Activated CD4-positive, CD25-positive, alpha-beta regulatory T cell treated with anti-CD3 and anti-CD28 coated beads, Interleukin-2, amount 50 U/mL, for 72 hours (primary cell): ENCODE results near the gene SDHAF2.
A peak's percentile ranks its signal among the peaks of the same experiment; 100 is the strongest.
"Not testable (repeated sequence)": the region's sequence is repeated elsewhere in the genome, so short reads cannot be mapped to it uniquely, and the experiment has no call there.

Experiments
- DNase-seq: peaks from one replicate; pipeline ENCODE4 v3.0.0; 2021

The SDHAF2 gene

DNA sequence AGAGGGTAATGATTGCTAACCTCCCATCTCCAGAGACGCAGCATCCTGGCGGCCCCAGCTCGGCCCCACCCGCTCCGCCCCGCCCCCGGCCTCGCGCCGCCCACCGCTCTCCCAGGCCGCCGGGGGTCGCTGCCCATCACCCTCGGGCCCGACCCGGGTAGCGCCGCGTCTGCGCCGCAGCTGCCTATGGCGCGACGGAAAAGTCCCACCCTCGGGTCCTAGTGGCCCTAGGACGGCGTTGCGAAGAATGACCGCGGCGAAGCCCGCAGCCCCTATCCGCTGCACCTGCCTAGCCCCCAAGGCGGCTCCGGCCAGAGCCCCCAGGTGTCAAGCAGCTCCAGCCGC, 606 bp upstream of the SDHAF2 start:
- no peak for DNase-seq

DNA sequence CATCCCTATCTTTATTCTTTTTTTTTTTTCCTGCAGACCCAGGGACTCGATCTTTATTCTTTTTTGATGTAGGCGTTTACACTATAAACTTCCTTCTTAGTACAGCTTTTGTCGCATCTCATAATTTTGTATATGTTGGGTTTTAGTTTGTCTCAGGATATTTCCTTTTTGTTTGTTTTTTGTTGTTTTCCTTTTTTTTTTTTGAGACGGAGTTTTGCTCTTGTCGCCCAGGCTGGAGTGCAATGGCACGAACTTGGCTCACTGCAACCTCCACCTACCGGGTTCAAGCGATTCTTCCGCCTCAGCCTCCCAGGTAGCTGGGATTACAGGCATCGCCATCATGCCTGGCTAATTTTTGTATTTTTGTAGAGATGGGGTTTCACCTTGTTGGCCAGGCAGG, 915 bp downstream of the SDHAF2 start:
- not testable (repeated sequence) for DNase-seq

DNA sequence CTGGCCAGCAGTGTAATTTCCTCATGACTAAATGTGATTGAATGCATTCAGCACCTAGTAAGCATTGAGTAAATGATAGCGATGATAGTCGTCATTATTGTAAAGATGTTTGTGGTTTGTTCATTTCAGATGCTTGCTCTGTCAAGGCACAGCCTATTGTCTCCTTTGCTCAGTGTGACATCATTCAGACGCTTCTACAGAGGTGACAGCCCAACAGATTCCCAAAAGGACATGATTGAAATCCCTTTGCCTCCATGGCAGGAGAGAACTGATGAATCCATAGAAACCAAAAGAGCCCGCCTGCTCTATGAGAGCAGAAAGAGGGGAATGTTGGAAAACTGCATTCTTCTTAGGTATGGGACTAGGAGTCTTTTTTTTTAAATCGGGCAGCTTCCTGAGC, 7.6 kb downstream of the SDHAF2 start:
- no peak for DNase-seq

DNA sequence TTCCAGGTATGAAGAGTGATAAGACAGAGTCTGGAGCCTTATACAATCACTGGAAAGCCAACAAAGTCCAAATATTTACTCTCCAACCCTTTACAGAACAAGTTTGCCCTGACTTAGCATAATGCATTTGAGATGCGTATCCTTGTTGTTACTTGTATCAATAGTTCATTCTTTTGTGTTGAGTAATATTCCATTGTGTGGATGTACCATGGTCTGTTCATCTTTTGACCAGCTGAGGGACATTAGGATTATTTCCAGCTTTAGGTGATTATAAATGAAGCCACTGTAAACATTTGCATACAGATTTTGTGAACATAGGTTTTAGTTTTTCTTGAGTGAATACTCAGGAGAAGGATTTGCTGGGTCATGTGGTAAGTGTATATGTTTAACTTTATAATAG, 9.7 kb downstream of the SDHAF2 start:
- DNase-seq, result no peak

DNA sequence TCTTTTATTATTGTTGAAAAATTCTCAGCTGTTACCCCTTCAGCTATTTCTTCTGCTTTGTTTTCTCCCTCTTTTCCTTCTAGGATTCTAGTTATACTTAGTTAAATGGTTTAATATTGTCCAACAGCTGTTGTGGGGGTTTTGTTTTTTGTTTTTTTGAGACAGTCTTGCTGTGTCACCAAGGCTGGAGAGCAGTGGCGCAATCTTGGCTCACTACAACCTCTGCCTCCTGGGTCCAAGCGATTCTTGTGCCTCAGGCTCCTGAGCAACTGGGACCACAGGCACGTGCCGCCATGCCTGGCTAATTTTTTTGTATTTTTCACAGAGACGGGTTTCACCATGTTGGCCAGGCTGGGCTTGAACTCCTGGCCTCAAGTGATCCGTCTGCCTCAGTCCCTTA, 12.7 kb downstream of the SDHAF2 start:
- DNase-seq, result no peak

DNA sequence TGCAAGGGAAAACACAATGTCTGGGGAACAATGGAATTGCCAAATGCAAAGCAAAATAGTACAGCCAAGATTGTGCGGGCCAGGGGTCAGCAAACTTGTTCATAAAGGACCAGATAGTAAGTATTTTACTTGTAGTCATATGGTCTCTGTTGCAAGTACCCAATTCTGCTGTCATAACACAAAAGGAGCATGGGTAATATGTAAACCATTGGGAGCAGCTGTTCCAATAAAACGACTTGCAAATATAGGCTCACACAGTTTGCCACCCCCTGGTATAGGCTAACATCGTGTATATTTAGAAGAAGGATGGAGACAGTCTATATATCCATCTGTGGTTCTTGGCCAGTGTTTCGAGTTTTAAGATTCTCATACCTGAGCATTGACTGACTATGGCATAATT, 15.6 kb downstream of the SDHAF2 start:
- no peak for DNase-seq

DNA sequence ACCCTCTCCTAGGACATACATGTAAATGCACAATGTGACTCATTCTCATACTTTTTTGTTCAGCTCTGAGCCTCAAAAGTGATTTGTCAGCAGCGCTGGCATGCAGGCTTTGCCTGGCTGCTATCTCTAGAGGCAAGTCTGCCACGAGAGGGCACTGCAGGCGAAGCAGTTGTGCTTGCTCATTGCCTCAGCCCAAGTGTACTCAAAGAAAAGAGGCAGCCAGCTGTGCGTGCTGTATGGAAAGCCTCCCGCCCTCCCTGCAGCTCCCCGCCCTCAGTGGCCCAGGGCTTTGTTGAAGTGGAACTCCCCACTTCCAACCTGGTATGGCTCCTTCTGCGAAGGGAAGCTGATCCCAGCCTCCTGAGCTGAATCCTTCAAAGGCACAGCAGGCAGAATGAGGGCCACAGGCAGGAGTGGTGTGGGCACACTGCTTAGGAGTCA, 16.3 kb downstream of the SDHAF2 start:
- peak; percentile 68 for DNase-seq

DNA sequence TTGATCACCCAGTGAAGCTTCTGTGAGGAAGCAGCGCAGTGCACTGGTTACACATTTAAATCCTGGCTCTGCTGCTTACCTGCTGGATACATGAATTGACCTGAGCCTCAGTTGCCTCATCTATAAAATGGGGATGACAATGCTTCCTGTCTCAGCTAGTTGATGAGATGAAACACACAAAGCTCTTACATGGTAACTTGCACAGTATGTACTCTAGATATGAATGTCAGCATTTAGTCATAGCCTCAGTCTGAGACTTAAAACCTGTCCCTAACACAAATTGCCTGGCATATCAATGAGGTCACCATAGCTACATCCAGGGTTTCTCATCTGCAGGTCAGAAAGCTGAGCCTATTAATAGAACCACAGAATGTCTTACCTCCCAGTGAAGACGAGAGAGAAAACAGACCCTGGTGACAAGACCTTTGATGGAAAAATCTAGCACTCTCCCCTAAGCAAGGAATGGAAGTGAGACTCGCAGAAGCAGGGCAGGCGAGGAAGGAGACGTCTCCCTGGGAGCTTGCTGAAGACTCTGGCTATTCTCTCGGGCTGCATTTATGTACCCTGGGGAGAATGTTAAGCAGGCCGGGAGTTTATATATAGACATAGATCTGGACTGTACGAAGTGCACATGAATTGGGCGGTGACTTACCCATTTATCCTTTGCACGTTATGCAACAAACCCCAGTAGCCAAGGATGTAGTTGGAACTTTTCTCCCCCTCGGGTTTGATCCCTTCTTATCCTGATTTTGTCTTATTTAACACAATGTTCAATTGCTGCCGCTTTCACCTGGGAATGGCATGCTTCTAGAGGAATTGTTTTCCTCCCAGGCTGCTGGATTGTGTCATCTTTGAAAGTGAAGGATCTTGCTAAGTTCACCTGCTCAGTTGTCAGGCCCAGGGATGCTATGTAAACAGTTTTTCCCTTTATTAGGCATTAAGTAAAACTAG, 18.0 kb downstream of the SDHAF2 start:
- DNase-seq, result no peak

DNA sequence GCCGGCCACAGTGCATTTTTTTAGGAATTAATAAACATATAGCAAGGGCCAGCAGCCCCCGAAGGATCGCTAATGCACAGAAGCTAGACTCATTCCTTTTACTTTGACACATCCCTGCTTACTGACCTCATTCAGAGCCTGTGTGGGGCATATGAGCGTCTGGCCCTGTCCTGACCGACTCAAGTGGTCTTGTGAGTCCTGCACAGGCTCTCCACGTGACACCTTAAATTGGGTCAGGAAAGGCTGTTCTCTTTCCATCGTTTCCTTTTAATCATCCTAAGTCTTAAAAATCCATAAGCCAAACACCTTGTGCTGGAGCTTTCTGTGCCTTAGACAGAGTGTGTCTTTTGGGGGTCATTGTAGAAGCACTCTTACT, 18.6 kb downstream of the SDHAF2 start:
- no peak for DNase-seq

DNA sequence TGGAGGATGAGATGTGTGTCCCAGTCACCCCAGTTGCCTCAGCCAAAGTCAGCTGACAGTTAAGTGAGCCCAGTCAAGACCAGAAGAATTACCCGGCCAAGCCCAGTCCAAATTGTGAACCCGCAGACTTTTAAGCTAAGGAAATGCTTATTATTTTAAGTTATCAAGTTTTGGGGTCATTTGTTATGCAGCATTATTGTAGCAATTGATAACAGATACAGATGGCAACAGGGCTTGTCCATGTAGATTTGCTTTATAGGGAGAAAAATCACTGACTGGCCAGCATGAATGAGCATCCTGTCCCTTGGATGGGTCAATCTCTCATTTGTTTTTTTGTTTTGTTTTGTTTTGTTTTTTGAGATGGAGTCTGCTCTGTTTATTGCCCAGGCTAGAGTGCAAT, 22.9 kb downstream of the SDHAF2 start:
- no peak for DNase-seq

DNA sequence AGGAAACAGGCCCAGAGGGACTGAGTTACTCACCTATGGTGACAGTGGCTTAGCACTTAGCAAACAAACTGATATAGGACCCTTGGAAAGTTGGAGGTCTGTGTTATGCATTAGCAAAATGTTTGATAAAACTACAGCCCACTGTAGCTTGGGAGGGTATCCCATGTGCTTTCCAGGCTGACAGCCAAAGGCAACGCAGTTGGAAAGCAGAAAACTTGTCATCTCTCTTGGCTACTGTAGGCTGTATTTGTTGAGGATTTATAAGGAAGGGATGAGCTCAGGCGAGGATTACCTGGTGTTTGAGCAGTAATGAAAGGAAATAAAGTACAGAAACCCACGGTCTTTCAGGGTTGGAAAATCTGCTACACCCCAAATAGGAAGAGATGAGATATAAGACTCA, 23.8 kb downstream of the SDHAF2 start:
- no peak for DNase-seq

DNA sequence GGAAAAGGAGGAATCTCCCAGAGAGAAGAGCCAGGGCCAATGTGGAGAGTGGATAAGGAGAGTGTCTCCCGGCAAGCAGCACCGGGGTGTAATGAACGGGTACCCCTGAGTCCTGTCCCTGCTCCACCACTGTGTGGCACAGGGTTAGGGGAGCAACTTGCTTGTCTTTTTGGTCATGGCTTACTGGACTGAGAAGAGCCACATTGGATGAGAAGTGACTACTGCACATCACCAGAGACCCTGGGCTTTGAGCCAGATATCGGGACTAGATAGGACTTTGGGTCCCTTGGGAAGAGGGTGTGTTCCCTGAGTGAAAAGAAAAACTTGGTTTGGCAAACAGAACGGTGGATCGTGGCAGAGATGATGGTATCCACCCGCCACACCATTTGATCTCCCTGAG, 24.6 kb downstream of the SDHAF2 start:
- DNase-seq, result no peak

DNA sequence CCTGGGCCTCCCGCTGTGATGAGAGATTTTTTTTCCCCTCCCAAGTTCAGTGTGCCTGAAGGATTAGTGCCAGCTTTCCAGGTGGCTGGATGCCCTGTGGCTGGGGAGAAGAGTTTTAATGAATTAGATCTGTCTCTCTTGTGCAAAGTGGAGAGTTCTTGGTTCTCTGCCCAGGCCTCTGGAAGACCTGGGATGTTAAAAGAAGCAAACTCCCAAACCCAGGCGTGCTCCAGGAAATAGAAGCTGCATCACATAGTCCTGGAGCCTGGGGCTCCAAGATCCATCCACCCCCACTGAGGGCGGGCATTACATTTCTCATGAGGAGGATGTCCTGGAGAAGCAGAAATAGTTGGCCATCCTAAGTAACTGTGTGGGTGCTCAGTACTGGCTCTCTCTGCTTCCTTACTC, 30.6 kb downstream of the SDHAF2 start:
- DNase-seq, result no peak

DNA sequence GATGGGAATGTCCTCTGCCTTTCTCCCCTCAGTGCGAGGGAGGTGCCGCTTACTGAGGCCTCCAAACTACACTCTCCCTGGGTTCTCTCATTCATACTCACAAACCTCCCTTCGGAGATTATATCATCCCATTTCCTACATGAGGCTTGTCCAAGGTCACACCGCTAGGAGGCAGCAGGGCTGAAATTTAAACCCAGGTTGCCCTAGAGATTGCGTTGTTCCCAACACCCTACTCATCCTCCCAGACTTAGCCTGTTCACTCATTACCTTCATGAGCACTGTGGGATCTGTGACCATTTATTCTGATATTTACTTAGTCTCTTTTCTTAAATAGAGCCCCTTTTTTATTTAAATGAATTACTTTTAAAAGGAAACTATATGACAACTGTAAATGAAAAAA, 31.1 kb downstream of the SDHAF2 start:
- no peak for DNase-seq

DNA sequence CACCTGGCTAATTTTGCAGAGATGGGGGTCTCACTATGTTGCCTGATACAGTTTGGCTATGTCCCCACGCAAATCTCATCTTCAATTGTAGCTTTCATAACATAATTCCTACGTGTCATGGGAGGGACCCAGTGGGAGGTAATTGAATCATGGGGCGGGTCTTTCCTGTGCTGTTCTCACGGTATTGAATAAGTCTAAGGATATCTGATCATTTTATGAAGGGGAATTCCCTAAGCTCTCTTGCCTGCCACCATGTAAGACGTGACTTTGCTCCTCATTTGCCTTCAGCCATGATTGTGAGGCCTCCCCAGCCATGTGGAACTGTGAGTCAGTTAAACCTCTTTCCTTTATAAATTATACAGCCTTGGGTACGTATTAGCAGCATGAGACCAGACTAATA, 37.7 kb downstream of the SDHAF2 start:
- DNase-seq, result not testable (repeated sequence)

DNA sequence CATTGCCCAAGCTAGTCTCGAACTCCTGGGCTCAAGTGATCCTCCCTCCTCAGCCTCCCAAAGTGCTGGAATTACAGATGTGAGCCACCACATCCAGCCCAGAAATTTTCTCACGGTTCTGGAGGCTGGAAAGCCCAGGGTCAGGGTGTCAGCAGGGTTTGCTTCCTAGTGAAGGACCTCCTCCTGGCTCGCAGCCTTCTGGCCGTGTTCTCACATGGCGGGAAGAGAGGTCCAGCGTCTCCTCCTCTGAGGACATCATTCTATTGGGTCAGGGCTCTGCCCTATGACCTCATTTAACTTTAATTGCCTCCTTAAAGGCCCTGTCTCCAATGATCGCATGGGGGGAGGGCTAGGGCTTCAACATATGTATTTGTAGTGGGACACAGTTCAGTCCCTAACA, 38.1 kb downstream of the SDHAF2 start:
- no peak for DNase-seq

DNA sequence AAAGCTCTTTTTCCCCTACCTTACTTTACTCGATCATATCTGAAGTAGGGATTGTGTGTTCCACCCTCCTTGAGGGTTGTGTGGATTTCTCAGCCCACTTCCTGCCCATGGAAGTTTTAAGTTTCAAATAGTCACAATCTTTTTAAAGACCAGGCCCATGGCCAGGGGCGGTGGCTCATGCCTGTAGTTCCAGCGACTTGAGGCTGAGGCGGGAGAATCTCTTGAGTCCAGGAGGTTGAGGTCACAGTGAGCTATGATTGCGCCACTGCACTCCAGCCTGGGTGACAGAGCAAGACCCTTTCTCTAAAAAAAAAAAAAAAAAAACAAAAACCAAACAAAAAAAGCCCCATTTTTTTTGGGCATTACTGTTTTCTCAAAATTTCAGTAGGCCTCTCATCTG, 42.4 kb downstream of the SDHAF2 start:
- DNase-seq, result no peak

DNA sequence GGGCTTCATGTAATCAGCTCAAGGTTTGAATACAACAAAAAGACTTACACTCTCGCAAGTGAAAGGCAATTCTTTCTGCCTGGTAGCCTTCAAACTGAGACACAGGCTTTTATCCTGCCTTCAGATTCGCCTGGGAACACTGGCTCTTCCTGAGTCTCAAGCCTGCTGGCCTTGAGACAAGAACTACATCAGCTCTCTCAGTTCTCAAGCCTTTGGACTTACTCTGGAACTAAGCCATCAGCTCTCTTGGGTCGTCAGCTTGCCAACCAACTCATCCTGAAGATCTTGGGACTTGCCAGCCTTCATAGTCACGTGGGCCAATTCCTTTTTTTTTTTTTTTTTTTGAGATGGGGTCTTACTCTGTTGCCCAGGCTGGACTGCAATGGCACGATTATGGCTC, 42.9 kb downstream of the SDHAF2 start:
- DNase-seq, result no peak

DNA sequence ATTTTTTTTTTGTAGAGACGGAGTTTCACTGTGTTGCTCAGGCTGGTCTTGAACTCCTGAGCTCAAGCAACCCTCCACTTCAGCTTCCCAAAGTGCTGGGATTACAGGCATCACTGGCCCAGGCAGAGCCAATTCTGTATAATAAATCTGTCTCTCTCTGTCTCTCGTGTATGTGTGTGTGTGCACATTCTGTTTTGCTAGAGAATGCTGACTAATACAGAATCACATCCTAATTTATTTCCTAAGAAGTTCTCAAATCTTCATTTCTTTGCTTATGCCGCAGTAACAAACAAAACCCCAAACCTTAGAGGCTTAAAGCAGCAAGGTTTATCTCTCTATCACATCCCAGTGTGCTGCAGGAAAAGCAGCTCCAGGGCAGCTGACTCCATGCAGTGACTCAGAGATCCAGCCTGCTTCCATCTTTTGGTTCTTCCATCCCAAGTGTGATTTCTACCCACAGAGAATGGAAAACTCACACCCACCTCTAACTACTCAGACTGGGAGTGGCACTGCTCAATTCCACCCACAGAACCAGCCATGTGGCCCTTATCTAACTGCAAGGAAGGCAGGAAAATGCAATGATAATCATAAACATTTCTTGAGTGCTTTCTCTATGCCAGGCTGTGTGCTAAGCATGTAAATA, 43.6 kb downstream of the SDHAF2 start:
- no peak for DNase-seq

DNA sequence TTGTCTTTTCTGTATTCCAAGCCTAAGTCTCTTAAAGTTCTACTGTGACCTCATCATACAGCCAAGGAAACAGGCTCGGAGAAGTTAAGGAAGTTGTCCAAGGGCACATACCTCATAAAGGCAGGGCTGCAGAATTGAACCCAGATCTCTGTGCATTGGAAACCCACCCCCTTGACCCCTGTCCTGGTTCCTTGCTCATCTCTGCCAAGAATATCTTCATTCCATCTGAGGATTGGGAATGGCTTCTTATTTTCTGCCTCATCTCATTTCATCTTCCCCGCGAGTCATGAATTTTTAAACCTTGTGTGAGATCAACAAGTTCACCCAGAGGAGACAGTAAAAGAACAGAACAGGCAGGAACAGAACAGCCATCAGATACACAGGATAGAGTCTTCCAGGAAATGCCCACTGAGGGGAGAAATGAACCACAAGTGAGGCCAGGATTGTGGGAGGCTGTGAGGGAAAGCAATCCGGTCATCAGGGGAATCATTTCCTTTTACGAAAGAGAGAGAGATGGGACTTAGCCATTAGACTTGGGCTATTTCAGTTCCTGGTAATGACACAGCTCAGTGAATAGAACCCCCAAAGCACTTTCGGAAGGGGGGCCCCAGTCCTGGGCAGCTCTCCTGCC, 44.2 kb downstream of the SDHAF2 start:
- no peak for DNase-seq

DNA sequence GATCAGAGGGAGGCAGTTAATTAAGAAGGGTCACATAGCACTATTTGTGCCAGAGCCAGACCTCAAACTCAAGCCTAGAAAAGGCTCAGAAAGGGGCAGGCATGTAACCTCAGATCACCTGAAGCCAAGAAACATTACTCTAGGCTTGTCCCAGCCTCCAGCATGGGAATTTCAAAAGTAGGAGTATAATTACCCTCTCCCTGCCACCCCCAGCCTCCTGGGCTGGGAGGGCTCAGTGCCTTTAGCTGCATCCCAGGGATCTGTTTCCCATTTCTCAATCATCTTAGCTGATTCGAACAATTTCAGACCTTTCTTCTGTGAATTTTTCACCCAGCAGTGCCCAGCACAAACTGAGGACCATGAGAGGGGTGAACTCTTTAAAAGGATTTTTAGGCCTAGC, 45.5 kb downstream of the SDHAF2 start:
- DNase-seq, result no peak

DNA sequence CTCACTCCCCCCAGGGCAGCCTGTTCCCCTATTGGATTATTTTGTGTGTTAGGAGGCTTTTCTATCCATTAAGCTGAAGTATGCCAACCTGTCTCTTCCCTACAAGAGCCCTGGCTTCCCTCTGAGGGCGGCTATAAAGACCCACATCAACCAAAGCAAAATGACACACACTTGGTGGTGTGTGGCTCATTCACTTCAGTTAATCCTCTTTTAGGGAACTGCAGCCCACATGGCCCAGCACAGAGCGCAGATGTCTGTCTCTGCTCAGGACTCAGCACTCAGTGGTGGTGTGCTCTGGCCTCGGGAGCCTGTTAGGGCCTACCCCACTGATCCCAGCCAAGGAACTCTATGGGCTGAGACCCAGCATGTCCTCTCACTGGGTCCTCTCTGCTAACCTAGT, 46.4 kb downstream of the SDHAF2 start:
- DNase-seq, result no peak

DNA sequence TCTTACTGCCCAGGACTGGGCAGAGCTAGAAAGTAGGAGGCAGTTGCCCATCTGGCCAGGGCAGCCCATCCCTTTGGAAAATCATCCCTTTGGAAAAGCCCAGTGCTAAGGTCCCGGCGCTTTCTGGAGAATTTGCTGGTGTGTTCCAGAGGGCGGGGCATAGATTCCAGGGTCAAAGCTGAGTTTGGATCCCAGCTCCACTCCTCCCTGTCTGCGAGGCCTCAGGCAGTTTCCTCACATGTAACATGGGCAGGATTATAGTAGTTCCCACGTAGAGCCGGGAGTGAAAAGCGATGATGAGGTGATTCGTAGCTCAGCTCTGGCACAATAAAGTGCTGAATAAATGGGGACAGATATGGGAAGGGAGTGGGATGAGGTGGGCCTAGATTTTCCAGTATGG, 47.2 kb downstream of the SDHAF2 start:
- no peak for DNase-seq

DNA sequence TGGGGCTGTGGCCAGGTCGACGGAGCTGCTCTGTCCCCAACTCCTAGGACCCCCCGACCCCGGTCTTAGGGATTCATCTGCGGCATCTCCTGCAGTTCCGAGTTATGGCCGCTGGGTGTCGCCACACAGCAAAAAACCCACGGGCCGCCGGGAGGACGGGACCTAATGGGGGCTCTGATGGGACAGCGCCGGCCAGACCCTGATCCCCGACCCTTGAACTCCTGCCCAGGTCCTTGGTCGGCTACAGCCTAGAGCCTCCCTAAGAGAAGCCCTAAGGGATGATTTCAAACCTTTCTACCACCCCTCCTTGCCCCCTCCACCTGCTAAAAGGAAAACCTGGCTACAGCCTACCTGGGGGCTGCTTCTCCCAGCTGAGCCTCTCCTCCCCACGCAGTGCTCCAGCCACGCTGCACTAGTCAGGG, 47.8 kb downstream of the SDHAF2 start:
- DNase-seq, result peak; percentile 66
